H9 (cell line): ENCODE results near the gene AQP2. TPM values are rescaled to one million over a fixed set of nuclear protein-coding genes. Genes with fewer than 3 reads are reported as not detected.

ENCODE experiments used
- DNase-seq: peaks from one replicate; pipeline ENCODE4 v3.0.0-alpha.2; 2017
- H2AFZ ChIP-seq: one replicate; pipeline ENCODE4 v1.6.1; 2013; ENCODE audit warnings: mild to moderate bottlenecking, low read length, control low read depth, moderate library complexity
- H2AK5ac ChIP-seq: 2 replicates; pipeline ENCODE4 v1.6.1; 2013; ENCODE audit warnings: low read length, control low read depth, mixed read lengths; ENCODE audit not compliant: insufficient read length
- H2BK120ac ChIP-seq: one replicate; pipeline ENCODE4 v1.6.1; 2013; ENCODE audit warnings: low read depth, mild to moderate bottlenecking, low read length, control low read depth, inconsistent platforms; ENCODE audit not compliant: poor library complexity, severe bottlenecking
- H2BK12ac ChIP-seq: 2 replicates; pipeline ENCODE4 v1.6.1; 2013; ENCODE audit warnings: low read length, control low read depth, mixed read lengths, low read depth; ENCODE audit not compliant: insufficient read length
- H2BK15ac ChIP-seq: 2 replicates; pipeline ENCODE4 v1.6.1; 2013; ENCODE audit warnings: low read depth, low read length, control low read depth
- H2BK20ac ChIP-seq: one replicate; pipeline ENCODE4 v1.6.1; 2013; ENCODE audit warnings: low read depth, mild to moderate bottlenecking, low read length, control low read depth, inconsistent platforms; ENCODE audit not compliant: poor library complexity, severe bottlenecking
- H2BK5ac ChIP-seq: 2 replicates; pipeline ENCODE4 v1.6.1; 2013; ENCODE audit warnings: low read length, control low read depth, mixed read lengths; ENCODE audit not compliant: insufficient read length
- H3K14ac ChIP-seq: 2 replicates; pipeline ENCODE4 v1.6.1; 2013; ENCODE audit warnings: low read length, control low read depth; ENCODE audit not compliant: insufficient read depth
- H3K18ac ChIP-seq: 2 replicates; pipeline ENCODE4 v1.6.1; 2013; ENCODE audit warnings: low read depth, mild to moderate bottlenecking, mixed read lengths, low read length, control low read depth; ENCODE audit not compliant: insufficient read length
- H3K23ac ChIP-seq: 2 replicates; pipeline ENCODE4 v1.6.1; 2013; ENCODE audit warnings: low read length, control low read depth, mixed read lengths, low read depth; ENCODE audit not compliant: insufficient read length
- H3K23me2 ChIP-seq: 2 replicates; pipeline ENCODE4 v1.6.1; 2013; ENCODE audit warnings: low read depth, mild to moderate bottlenecking, mixed read lengths, low read length, control low read depth; ENCODE audit not compliant: insufficient read length, poor library complexity, severe bottlenecking
- H3K27ac ChIP-seq: 2 replicates; pipeline ENCODE4 v1.5.1; 2013; ENCODE audit warnings: low read length, control low read depth, mixed read lengths, low read depth; ENCODE audit not compliant: insufficient read length
- H3K27me3 ChIP-seq: 2 replicates; pipeline ENCODE4 v1.6.1; 2013; ENCODE audit warnings: low read length, control low read depth, inconsistent platforms; ENCODE audit not compliant: insufficient read depth
- H3K4ac ChIP-seq: 2 replicates; pipeline ENCODE4 v1.6.1; 2013; ENCODE audit warnings: low read depth, mild to moderate bottlenecking, control low read depth, inconsistent platforms, low read length, moderate library complexity
- H3K4me1 ChIP-seq: 2 replicates; pipeline ENCODE4 v1.6.1; 2013; ENCODE audit warnings: low read length, control low read depth, inconsistent platforms; ENCODE audit not compliant: insufficient read depth
- H3K4me2 ChIP-seq: 2 replicates; pipeline ENCODE4 v1.6.1; 2013; ENCODE audit warnings: low read length, control low read depth, mixed read lengths; ENCODE audit not compliant: insufficient read length, insufficient read depth
- H3K56ac ChIP-seq: 2 replicates; pipeline ENCODE4 v1.6.1; 2013; ENCODE audit warnings: low read depth, mild to moderate bottlenecking, mixed read lengths, low read length, control low read depth; ENCODE audit not compliant: insufficient read length
- H3K79me1 ChIP-seq: 2 replicates; pipeline ENCODE4 v1.6.1; 2013; ENCODE audit warnings: low read depth, mild to moderate bottlenecking, moderate library complexity, low read length, control low read depth, inconsistent platforms; ENCODE audit not compliant: insufficient read depth, poor library complexity, severe bottlenecking
- H3K79me2 ChIP-seq: 2 replicates; pipeline ENCODE4 v1.6.1; 2013; ENCODE audit warnings: low read length, control low read depth, inconsistent platforms; ENCODE audit not compliant: insufficient read depth
- H3K9ac ChIP-seq: 2 replicates; pipeline ENCODE4 v1.6.1; 2013; ENCODE audit warnings: low read length, control low read depth, mixed read lengths; ENCODE audit not compliant: insufficient read length; ENCODE audit errors: extremely low read depth
- H3K9me3 ChIP-seq: one replicate; pipeline ENCODE4 v1.6.1; 2013; ENCODE audit warnings: low read depth, low read length, inconsistent platforms; ENCODE audit not compliant: control insufficient read depth
- H3T11ph ChIP-seq: one replicate; pipeline ENCODE4 v1.6.1; 2013; ENCODE audit warnings: mild to moderate bottlenecking, low read length, control low read depth, inconsistent platforms
- H4K20me1 ChIP-seq: one replicate; pipeline ENCODE4 v1.6.1; 2013; ENCODE audit not compliant: control insufficient read depth, insufficient read length, insufficient read depth
- H4K5ac ChIP-seq: 2 replicates; pipeline ENCODE4 v1.6.1; 2013; ENCODE audit warnings: low read depth, mild to moderate bottlenecking, mixed read lengths, low read length, control low read depth; ENCODE audit not compliant: insufficient read length
- H4K8ac ChIP-seq: replicated peaks from 2 replicates; pipeline ENCODE4 v1.6.1; 2013; ENCODE audit warnings: low read length, control low read depth, mixed read lengths, low read depth; ENCODE audit not compliant: insufficient read length
- H4K91ac ChIP-seq: 2 replicates; pipeline ENCODE4 v1.6.1; 2013; ENCODE audit warnings: low read depth, mild to moderate bottlenecking, moderate library complexity, mixed read lengths, low read length, control low read depth; ENCODE audit not compliant: insufficient read length
- H3K27ac Mint-ChIP-seq, 3 experiments: 2 replicates in 2 of 3; 3 replicates in 1 of 3; pipeline ENCODE4 v1.8.0; 2020 to 2021; ENCODE audit warnings: mixed read lengths in 3 of 3, mild to moderate bottlenecking in 1 of 3, moderate library complexity in 1 of 3
- H3K27me3 Mint-ChIP-seq: 2 replicates; pipeline ENCODE4 v1.8.0; 2021; ENCODE audit warnings: low read depth, mild to moderate bottlenecking, moderate library complexity, mixed read lengths
- H3K36me3 Mint-ChIP-seq, 3 experiments: 2 replicates in 2 of 3; 3 replicates in 1 of 3; pipeline ENCODE4 v1.8.0; 2020 to 2021; ENCODE audit warnings: low read depth in 3 of 3, mixed read lengths in 3 of 3; ENCODE audit not compliant: insufficient read depth in 1 of 3
- H3K4me1 Mint-ChIP-seq, 2 experiments: 2 replicates each; pipeline ENCODE4 v1.8.0; 2020; ENCODE audit warnings: mixed read lengths in 2 of 2
- H3K4me3 Mint-ChIP-seq, 2 experiments: 2 replicates in 1 of 2; 3 replicates in 1 of 2; pipeline ENCODE4 v1.8.0; 2020 to 2021; ENCODE audit warnings: mild to moderate bottlenecking in 2 of 2, mixed read lengths in 2 of 2, moderate library complexity in 1 of 2
- H3K9me3 Mint-ChIP-seq, 2 experiments: 2 replicates in 1 of 2; 3 replicates in 1 of 2; pipeline ENCODE4 v1.8.0; 2020; ENCODE audit warnings: mild to moderate bottlenecking in 2 of 2, mixed read lengths in 2 of 2, moderate library complexity in 1 of 2
- CTCF ChIP-seq: fragments of 200-600 bp; sonication (generic); conservative IDR thresholded peaks from 3 replicates; pipeline ENCODE4 v1.8.0; 2021; ENCODE audit warnings: antibody characterized with exemption, mild to moderate bottlenecking
- WGBS: extraction: QIAGEN DNeasy Blood & Tissue Kit; methylation state at CpG from one replicate; pipeline ENCODE4 v1.1.7; 2013; ENCODE audit warnings: missing lambda C conversion rate, low lambda C conversion rate, mixed read lengths; ENCODE audit not compliant: insufficient read length; ENCODE audit errors: extremely low coverage; 5-methylcytosine and 5-hydroxymethylcytosine counted together
- total RNA-seq: library from RNA; stranded (reverse); gene quantifications from 2 replicates; pipeline ENCODE4 v1.2.1, GENCODE V29; 2021

AQP2 gene
- total RNA-seq, 1 experiment from 2014 or later: not detected

DNA sequence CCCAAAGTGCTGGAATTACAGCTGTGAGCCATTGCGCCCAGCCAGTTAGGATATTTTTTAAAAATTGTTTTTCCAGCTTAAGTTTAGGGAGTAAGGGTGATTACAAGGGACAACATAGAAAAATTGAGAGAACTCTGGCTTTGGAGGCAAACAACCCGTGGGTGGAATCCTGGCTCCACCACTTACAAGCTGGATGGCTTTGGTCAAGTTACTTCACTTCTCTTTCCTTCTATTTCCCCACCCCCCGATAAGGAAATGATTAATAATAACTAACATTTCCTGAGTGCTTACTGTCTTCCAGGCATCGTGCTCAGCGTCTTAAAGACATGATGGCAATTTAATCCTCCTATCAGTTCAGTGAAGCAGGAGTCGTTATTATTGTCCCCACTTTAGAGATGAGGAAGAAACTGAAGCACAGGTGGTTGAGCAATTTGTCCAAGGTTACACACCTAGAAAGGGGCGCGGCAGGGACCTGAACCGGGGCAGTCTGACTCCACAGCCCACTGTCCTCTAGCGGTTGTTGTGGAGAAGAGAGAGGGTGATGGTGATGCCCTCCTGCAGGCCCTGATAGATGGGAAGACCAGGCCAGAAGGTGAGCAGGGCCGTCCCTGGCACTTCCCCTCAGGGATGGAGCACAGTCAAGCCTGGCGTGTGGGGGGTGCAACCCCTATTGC, 30.2 kb upstream of the AQP2 start:
- H3K4ac ChIP-seq: no peak overlapping the region
- Mint-ChIP-seq H3K9me3 (no peaks in the 10 kb centered on the region), H3K4me1 (peaks cover 0 to 8% of the 10 kb centered on the region in 2 experiments; a peak in 3 of 4 replicates), H3K27ac (no peak overlapping the region; a peak in 1 of 7 replicates), H3K4me3 (no peak overlapping the region), H3K36me3 (no peaks in the 10 kb centered on the region), H3K27me3 (peaks cover 4% of the 10 kb centered on the region)
- no peak overlapping the region for H2BK120ac ChIP-seq
- H3K23ac ChIP-seq: no peak overlapping the region
- no peak overlapping the region for H2BK12ac ChIP-seq
- no peak overlapping the region for H3T11ph ChIP-seq
- H2AFZ ChIP-seq: no peak overlapping the region
- no peak overlapping the region for H3K27ac ChIP-seq
- H2BK5ac ChIP-seq: no peak overlapping the region
- H3K79me1 ChIP-seq: no peaks in the 10 kb centered on the region
- no peak overlapping the region for H2BK20ac ChIP-seq
- H3K9ac ChIP-seq: no peak overlapping the region
- H3K18ac ChIP-seq: no peak overlapping the region
- no peaks in the 10 kb centered on the region for H3K27me3 ChIP-seq
- H2BK15ac ChIP-seq: no peak overlapping the region
- no peak overlapping the region for H4K91ac ChIP-seq
- no peaks in the 10 kb centered on the region for H3K4me1 ChIP-seq
- DNase-seq: peak; percentile 28
- H3K56ac ChIP-seq: no peak overlapping the region
- TF ChIP-seq CTCF: no peak
- no peak overlapping the region for H4K8ac ChIP-seq
- H3K14ac ChIP-seq: no peak overlapping the region
- H3K4me2 ChIP-seq: no peak overlapping the region
- no peak overlapping the region for H2AK5ac ChIP-seq
- no peaks in the 10 kb centered on the region for H3K23me2 ChIP-seq
- no peaks in the 10 kb centered on the region for H4K20me1 ChIP-seq
- H4K5ac ChIP-seq: no peak overlapping the region
- no peaks in the 10 kb centered on the region for H3K79me2 ChIP-seq
- H3K9me3 ChIP-seq: no peaks in the 10 kb centered on the region
- no CpG with 5 or more reads among the region's 12 CpGs for WGBS
